ENCODE measurements around the gene S100A11.

Gene S100A11

DNA sequence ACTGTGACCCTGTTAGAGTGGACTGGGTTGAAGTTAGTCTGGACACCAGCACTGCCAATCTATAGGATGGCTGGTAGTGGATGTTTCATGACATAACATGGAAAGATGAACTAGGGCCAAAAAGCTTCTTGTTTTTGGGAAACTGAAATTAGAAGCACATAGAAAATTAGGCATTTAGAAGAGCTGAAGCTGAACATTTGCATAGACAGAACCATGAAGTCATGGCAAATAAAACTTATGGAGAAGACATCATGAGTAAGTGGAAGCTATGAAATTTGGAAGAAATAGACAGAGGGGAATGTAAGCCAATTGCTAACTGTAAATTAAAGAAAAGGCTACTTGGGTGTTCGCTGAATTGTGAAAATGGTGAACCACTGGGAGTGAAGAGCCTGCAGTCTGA, 2.7 kb upstream of the S100A11 start:
- no peak for DNase-seq (ENCODE audit: low spot score)

DNA sequence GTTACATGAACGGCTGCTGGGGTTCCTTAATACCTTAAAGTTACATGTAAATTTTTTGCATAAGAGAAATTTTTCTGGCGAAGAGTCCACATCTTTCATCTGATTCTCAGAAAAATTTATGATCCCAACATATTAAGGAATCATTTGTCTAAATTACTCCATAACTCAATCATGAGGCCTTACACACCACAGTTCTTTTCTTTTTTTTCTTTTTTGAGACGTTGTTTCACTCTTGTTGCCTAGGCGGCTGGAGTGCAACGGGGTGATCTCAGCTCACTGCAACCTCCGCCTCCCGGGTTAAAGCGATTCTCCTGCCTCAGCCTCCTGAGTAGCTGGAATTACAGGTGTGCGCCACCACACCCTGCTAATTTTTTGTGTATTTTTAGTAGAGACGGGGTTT, 2.1 kb upstream of the S100A11 start:
- no peak for DNase-seq (ENCODE audit: low spot score)

DNA sequence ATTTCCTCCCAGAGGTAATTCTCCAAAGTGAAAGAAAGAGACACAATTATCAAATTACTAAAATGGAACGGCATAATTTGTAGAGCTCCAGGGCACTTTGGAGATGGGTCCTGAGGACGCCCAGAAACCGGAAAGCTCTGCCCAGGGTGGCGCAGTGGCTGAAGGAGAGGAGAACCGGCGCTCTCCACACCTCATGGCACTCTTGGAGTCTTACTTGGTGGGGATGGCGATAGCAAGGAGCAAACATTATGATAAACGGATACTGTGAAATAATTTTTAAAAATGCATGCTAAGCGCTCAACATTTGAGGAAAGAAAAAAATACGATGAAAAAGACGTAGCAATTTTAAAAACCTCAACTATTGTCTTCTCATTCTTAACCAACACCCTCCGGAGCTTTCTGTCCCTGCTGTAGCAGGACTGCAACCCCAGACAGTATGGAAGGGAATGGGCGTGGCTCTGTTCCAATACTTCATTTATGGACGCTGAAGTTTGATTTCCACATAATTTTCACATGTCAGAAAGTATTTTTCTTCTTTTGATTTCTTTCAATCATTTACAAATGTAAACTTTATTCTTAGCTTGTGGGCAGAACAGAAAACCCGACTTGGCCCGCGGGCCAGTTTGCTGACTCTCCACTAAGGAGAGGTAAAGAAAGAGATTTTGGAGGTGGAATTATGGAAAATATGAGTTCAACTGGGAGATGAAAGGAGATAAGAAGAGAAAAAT, 1.1 kb downstream of the S100A11 start:
- DNase-seq (ENCODE audit: low spot score): peak; percentile 47

DNA sequence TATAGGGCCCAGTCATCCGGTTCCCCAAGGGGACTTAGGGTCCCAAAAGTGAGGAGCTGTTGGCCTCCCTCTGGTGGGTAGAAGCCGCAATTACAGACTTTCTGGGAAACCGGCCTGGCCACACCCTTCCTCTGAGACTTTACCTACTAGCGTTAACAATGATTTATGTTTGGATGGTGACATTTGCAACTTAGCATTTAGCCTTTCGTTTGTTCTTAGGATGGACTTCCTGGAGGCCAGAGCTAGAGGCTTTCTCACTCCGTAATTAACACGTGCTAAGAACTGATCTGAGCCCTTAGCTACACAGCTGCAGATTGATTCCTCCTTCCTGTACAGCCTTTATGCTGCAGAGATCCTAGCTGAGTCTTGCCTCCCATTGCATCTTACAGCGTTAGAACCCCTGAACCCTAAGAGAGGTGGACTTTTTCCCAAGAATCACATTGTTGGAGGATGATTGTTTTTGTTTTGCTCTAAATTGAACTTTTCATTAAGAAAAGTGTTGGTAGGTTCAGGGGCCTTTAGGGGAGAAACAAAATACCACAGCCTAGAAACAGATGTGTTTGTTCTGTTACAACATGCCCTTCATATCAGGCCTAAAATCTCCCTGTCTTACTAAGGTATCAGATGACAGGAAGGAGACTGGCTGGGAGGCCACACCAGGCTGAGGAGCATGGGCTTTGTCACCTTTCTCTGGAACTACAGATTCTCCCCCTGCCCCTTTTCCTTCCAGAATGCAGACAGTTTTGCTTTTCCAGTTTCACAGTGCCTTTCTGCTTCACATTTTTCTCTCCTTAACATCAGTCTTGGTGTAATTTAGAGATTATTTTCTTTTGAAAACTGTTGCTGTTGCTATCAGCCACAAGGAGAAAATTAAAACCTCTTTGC, 1.9 kb downstream of the S100A11 start:
- DNase-seq (ENCODE audit: low spot score): peak; percentile 77

DNA sequence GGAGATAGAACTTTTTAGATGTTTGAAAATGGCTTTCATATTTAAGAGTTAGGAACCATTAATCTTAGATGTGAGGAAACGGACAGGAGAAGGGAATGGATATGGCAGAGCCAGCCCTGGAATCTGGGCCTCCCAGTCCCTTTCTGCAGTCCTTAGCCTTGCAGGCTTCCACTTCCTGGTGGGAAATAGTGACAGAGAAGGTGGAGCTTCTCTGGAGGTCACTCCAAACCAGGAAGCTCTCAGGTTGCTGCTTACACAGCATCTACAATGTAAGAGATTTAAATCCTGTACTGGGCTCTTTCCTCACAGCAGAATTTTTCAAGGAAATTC, 2.5 kb downstream of the S100A11 start:
- peak; percentile 73 for DNase-seq (ENCODE audit: low spot score)

DNA sequence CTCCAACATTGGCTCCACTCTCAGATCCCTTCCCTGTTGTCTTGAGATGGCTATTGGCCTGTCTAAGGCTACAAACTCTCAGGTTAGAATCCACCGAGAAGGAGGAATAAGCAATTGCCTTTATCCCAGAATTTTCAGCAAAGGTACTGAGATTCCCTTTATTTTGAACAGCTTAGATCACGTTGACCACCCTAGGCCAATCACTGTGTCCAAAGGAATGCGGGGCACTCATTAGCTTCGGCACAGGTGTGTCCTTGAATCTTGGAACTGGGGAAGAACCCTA, 6.9 kb downstream of the S100A11 start:
- no peak for DNase-seq (ENCODE audit: low spot score)

DNA sequence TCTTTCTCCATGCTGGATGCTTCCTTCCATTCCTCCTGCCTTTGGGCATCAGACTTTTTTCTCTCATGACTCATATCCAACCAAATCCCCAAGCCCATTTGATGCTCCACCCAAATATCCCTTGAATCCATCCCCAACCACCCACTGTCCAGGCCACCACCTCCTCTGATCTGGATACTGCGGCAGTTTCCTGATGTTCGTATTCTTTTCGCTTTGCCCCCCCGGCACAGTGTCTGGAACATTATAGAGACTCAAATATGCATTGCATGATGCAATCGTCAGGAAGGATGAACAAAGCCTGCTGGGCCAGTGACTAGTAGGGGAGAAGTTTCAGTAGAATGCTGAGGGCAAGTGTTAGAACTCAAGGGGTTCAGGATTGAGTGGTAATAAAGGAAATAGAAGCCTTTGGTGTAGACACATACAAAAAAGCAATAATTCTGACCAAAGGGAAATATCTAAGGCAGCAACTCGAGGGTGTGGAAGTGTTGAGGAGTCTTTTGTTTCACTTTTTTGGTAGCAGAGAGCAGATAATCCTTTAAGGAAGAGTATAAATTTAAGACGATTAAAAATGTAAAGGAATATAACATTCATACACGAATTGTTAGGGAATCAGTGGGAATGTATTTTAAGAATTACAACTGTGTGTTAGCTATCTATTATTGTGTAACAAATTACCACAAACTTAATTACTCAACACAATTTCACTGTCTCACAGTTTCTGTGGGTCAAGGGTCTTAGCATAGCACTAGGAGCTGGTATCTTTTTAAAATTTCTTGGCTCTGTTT, 7.5 kb downstream of the S100A11 start:
- no peak for DNase-seq (ENCODE audit: low spot score)

DNA sequence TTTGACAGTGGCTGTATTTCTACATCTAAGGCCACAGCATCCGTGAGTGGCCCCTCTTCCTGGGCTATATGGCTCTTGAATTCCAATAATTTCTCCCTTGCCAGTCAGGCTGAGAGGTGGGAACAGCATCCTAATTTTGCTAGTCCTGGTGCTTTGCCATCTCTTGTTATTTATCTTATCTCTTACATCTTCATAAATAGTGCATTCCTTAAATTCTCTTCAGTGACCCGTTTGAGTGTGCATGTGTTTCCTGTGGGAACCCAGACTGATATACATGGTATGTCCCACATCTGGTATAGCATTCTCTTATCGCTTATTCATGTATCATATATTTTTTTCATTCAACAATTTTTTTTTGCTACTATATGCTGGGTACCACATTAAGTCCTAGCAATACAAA, 9.9 kb downstream of the S100A11 start:
- DNase-seq (ENCODE audit: low spot score): no peak

DNA sequence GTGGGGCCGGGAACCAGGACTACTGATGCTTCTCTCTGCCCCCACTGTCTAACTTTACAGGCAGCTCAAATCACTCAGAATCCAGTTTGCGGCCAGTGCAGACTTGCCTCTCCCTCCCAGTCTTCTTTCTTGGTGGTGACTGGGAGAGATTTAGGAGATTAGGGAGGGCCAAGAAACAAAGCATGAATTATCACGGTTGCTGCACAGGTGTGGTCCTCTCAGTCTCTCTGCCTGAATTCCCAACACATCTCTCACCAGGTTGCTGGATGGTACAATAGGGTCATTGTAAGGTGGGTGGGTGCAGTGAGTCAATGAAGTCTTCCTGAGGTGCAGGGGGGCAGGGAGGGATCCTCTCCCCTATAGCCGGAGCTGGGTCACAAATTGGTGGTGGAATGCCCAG, 12.6 kb downstream of the S100A11 start:
- DNase-seq (ENCODE audit: low spot score): no peak

DNA sequence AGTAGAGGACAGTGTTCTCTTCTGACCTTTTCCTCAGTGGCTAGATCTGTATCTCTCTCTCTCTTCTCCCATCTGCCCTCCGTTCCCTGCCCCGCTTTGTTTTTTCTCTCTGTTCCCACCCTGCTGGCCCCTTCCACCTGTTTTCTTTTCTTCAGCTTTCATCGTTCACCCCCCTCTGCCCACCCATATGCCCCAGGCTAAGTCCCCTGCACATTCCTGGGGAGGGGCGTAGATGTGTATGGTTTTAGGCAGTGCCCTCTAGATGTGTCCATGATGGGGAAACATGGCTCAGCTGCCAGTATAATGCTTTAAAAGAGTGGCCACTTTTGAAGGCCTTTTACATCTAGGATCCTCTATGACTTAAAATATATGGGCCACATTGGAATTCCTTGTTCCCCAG, 13.6 kb downstream of the S100A11 start:
- no peak for DNase-seq (ENCODE audit: low spot score)

DNA sequence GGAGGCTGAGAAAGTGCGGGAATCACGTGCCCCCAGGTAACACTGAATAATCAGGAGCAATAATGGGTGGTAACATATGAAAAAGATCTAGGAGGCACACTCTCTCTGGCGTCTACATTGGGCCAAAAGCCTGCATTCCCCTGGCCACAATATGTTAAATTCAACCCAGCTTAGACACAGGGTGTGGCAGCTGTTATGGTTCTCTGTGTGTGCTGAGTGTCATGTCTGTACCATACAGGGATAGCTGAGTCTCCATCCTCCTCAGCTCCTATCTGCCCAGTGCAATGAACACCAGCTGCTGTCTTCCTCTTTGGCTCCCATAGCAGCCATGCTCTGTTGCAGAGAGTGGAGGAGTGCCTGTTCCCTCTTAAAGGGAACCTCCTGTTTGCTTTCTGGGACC, 14.3 kb downstream of the S100A11 start:
- DNase-seq (ENCODE audit: low spot score): no peak

DNA sequence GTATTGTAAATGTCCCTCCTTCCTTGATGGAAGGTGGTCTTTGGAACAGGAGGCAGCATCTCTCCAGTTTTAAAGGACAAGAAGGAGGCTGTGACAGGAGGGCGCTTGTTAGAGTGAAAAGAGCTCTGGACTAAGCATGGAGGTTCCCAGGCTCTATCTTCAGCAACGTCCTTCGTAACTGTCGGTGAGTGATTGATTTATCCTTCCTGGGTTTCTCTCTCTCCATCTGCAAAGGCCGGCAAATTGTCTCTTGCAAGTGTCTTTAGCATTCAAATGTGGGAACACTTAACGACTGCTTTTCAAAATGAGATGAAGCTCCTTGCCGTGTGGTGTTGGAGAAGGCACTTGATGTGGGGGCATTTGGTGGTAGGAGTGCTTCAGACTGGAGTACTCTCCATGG, 15.2 kb downstream of the S100A11 start:
- no peak for DNase-seq (ENCODE audit: low spot score)

DNA sequence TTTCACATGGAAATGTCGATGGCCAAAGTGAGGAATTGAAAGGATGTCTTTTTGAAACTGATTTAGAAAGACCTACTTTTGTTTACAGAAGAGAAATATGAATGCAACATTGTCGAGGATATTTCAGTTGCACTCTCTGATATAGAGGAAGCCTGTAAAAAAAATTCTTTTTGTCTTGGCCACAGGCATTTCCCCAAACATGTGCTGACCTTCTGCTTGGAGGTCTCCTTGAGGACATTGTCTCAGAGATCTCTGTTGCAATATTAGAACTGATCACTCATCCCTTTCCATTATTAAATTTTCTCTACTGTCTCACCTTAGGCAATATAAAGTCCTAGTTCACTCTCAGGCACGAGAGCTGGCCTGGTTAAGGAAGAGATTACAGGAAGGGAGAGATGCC, 16.0 kb downstream of the S100A11 start:
- no peak for DNase-seq (ENCODE audit: low spot score)

DNA sequence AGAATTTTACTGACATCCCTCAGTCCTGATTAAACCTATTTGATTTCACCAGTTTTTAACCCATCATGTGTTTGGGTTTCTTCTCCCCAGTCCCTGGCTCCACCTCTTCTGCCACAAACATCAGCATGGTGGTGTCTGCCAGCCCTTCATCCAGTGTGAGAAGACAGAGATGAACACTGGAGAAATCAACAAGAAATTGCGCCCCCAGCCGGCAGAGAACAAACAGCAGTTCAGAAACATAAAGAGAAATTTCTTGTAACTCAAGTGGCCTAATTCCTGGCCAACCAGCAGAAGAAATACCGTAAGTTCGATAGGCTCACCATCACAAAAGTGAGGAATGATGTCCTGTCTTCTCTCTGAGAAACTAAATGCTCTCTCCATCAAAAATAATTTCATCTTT, 18.3 kb downstream of the S100A11 start:
- DNase-seq (ENCODE audit: low spot score): no peak

DNA sequence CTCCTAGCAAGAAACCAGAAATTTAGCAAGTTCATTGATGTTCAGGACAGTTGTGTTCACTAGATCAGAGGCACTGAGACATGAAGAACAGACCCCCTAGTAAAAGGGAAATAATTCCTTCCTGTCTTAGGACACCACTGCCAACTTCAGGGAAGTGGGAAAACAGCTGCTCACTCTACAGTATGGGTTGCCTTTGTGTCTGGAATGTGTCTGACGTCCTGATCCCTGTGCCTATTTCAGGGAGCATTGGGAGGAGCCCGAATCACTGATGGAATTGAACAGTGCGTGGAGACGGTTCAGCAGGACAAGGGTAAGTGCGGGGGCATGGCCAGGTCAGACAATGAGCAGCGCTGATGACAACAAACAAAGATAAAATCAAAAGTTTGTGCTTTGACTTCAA, 21.0 kb downstream of the S100A11 start:
- DNase-seq (ENCODE audit: low spot score): no peak

DNA sequence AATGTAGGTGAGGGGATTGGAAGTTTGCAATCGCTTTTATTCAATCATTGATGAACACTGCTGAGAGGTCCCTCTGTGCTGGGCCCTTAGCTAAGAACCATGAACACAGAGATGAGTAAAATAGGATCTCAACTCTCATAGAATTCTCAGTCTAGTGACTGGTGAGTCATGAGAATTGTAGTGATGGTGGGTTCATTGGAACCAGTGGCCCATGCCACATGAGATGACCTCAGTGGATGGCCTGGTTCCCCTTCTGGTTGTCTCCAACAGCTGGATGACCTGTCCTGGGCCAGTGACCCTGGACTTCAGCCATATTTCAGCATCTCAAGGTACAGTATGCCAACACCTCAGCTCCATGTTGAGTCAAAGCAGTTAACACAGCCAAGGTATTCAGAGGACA, 21.9 kb downstream of the S100A11 start:
- DNase-seq (ENCODE audit: low spot score): no peak

DNA sequence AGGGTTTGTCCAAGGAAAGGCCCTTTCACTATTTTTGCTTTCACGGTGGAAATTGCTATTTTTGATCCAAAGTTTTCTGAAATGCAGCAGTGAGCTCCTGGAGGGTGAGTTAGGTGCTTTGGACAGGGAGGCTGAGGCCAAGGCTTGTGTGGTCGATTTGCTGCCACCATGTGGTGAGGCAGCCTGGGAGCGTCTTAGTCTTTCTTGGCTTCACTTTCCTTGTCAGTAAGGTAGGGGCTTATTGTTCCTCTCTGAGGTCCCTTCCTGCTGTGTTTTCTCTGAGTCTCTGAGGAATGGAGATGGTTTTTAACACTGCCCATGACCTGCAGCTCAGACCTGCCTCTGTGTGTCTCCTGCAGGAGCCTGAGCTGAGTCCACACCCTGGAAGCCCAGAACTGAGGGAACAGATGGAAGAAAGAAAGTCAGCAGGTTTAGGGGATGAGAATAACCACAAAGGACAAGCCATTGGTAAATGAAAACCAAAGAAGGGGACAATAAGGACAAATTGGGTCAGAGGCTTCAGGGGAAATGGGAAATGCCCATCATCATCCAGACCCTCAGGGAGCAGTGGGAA, 23.1 kb downstream of the S100A11 start:
- no peak for DNase-seq (ENCODE audit: low spot score)

DNA sequence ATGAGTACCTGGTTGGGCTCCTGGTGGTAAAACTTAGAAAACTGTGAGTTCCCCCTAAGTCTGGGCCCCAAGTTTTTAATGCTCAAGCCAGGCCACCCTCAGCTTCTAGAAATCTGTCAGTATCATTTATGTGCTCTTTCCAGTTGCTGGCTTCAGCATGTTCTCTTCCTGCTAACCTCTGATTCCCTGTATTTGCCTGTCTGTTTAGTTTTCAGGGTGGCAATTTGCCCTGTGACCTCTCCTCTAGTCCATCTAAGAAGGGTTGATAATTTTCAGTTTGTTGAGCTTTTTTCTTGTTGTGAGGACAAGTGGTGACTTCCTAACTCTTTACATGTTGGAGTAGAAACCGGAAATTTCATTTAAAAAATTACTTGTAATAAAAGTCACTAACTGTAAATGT, 27.1 kb downstream of the S100A11 start:
- DNase-seq (ENCODE audit: low spot score): no peak

DNA sequence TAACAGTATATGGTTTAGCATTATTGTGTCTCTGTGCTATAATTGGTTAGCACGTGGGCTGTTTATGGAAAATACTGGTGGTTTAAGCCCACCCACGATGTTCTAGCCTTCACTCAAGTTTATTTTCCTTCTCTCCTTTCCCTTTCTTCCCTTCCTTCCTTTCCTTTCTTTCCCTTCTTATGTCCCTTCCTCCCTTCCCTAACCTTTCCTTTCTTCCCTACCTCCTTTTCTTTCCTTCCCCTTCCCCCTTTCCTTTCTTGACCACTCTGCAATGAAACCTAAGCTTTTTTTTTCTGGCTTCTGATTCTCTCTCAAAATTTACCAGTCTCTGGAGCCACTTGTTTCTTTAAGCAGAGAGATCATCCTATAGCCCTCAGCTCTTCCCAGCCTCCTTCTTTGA, 29.8 kb downstream of the S100A11 start:
- no peak for DNase-seq (ENCODE audit: low spot score)

DNA sequence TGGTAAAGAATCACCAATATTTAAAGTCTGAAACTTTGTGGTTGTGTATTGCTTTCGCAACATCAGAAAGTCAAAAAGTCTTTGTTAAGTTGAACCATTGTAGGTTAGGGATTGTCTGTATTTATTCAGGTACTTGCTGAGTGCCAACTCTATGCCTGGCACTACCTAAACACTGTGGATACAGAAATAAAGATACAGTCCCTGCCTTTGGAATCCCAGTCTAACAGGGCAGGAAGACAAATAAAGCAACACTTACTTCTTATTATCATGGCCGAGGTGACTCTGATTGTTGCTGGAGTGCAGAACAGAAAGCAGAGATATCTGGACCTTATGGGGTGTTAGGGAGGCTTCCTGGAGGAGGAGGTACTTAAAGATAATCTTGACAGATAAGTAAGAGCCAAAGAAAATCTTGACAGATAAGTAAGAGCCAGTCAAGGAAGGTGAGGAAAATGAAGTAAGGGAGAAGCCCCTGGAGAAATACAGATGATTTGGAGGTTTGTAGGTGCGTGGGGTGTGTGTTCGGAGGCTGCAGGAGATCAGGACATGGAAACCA, 31.4 kb downstream of the S100A11 start:
- DNase-seq (ENCODE audit: low spot score): no peak

DNA sequence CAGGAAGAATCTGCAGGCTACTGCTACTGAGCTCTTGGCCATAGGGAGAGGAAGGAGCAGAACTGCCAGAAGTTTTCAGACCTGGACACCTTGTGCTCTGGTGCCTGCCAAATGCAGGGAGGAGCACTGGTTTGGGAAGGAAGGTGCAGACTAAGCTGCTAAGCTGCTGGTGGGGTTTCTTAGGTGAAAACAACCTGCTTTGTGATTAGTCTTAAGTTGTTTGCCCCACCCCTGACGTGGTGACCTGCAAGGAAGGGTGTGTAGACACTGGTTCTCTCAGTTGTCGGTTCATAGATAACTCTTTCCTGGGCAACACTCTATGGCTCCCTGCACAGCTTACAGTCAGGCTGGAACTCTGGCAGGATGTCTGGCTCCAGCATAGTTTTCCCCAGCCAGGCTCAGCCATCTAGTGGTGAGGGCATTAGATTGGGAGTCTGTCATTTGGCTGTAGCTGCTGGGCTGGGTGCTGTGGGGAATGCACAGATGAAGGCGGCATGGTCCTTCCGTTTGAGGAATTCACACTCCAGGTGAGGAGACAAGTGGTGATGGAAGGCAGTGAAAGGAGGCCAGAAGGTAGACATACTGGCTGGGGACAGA, 32.9 kb downstream of the S100A11 start:
- no peak for DNase-seq (ENCODE audit: low spot score)

DNA sequence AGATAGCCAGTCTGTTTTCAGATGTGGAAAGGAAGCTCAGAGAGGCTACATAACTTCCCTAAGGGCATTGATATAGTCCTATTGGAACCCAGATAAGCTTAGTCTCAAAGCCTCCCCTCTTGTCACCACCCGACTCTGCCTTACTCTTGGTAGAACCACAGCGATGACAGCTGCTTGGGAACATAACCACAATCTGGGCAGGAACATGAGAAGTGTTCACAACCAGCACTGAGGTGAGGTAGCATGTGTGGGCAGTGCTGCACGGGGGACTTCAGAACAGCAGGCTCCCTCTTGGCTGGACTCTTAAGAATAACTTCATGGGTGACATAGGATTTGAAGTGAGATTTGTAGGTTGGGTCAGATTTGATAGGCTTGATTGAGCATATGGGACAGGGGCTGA, 33.8 kb downstream of the S100A11 start:
- no peak for DNase-seq (ENCODE audit: low spot score)

Data from kidney capillary endothelial cell (primary cell).